Esophagus squamous epithelium (tissue), 5 donors: Measurements from ENCODE around the gene SCARF1. TPM values are rescaled to one million over a fixed set of nuclear protein-coding genes. Genes with fewer than 3 reads are reported as not detected.

Experiments used
- DNase-seq: peaks from one replicate; lab custom pipeline; 2025; lab: John Stamatoyannopoulos, UW
- H3K27ac ChIP-seq, 4 donors: fragments of 200-600 bp; sonication (generic); one replicate each; pipeline ENCODE4 v1.5.1; 2016 to 2019; ENCODE audit warnings: mild to moderate bottlenecking in 1 of 4
- H3K27me3 ChIP-seq, 4 donors: fragments of 200-600 bp; sonication (generic); 1 replicate in 3 of 4; 2 replicates in 1 of 4; pipeline versions ENCODE4 v1.5.1 to v1.6.0; 2017 to 2021; ENCODE audit warnings: antibody characterized with exemption in 1 of 4
- H3K36me3 ChIP-seq, 3 donors: fragments of 200-600 bp; sonication (generic); one replicate each; pipeline ENCODE4 v1.5.1; 2016 to 2019
- H3K4me1 ChIP-seq, 3 donors: fragments of 200-600 bp; sonication (generic); one replicate each; pipeline ENCODE4 v1.5.1; 2017 to 2019
- H3K4me3 ChIP-seq, 4 donors: fragments of 200-600 bp; sonication (generic); 1 replicate in 3 of 4; 2 replicates in 1 of 4; pipeline ENCODE4 v1.5.1; 2016 to 2019; ENCODE audit warnings: mild to moderate bottlenecking in 2 of 4, moderate library complexity in 1 of 4
- H3K9me3 ChIP-seq, 3 donors: fragments of 200-600 bp; sonication (generic); one replicate each; pipeline ENCODE4 v1.5.1; 2016 to 2019
- POLR2A ChIP-seq, 4 donors: fragments of 450-650 bp; IDR thresholded peaks; one replicate each; pipeline ENCODE4 v1.6.1; 2017; ENCODE audit warnings: antibody characterized with exemption in 4 of 4, mild to moderate bottlenecking in 4 of 4, moderate library complexity in 3 of 4
- WGBS, 2 donors: methylation state at CpG; one replicate each; pipeline ENCODE4 v1.1.5; 2018; 5-methylcytosine and 5-hydroxymethylcytosine counted together
- intact Hi-C: fragments of 100-400 bp; cut with DNase I; formaldehyde crosslinking; loops from one replicate; pipeline ENCODE4 v1.15.0; 2022
- total RNA-seq, 4 donors: library from RNA; depleted of rRNA; stranded (reverse); fragments of >200 nt; gene quantifications; one replicate each; pipeline ENCODE4 v1.1.0, GENCODE V29; 2016
- TF ChIP-seq, protein P1 (sequence below), 6 experiments: fragments of 450-650 bp in 4 of 6; fragments of 200-600 bp in 2 of 6; sonication (generic) in 2 of 6; IDR thresholded peaks; one replicate each; pipeline ENCODE4 v1.5.1; 2016 to 2019; ENCODE audit warnings: antibody characterized with exemption in 6 of 6, mild to moderate bottlenecking in 4 of 6, moderate library complexity in 4 of 6
- donor health status: DM: yes; HTN: yes; CAD: no.

SCARF1 gene
- total RNA-seq, 4 donors from 2014 or later: 2.0 to 5.7 (median 3.3) TPM

DNA sequence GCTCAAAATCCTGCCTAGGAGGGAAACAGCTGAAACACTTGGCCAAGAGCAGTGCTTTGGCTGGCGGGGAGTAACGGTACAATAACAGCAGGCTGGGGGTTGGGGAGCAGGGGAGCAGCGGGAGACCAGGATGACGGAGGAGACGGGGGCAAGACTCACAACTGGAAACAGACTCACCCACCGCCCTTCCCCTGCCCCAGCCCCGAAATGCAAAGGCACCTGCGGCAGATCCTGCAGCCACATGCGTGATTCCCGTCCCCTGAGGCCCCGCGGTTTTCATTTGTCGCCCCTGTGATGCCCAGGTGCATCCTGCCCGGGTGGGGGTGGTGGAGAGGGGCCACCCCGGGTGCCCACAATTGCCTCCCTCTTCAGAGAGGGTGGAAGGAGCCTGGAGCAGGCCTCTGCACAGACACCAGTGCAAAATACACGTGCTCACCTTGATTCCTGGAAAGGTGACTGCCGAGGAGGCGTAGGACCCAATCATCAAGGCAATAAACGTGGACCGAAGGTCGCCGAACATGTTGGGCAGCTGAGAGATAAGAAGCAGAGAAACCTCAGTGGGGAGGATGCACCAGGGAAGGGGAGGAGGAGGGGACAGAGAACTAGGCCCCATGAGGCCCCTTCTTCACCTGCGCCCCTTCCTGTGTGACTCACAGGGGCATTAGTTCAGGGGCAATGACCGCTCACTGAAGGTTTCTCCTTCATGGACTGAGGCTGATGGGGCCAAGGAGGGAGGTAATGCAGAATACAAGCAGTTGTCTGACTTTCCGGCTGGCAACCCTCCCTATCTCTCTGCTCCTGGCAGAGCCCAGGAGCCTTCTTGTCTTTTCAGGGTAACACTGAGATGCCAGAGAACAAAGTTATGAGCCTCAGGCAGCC lies 52.5 kb downstream of the SCARF1 start:
- Histone ChIP-seq H3K36me3 (no peaks in the 10 kb centered on the region), H3K4me3 (no peak overlapping the region), H3K27me3 (no peaks in the 10 kb centered on the region), H3K9me3 (no peaks in the 10 kb centered on the region), H3K4me1 (peaks cover 26 to 38% (median 28%) of the 10 kb centered on the region in 3 donors), H3K27ac (peak overlapping the region in 1 of 4 donors; percentile 28)
- WGBS, 2 donors: 69 to 81% methylated on average over 12 to 19 of the region's 25 CpGs
- no peak for DNase-seq
- intact Hi-C loops: no loop called here
- TF ChIP-seq, protein P1, sequence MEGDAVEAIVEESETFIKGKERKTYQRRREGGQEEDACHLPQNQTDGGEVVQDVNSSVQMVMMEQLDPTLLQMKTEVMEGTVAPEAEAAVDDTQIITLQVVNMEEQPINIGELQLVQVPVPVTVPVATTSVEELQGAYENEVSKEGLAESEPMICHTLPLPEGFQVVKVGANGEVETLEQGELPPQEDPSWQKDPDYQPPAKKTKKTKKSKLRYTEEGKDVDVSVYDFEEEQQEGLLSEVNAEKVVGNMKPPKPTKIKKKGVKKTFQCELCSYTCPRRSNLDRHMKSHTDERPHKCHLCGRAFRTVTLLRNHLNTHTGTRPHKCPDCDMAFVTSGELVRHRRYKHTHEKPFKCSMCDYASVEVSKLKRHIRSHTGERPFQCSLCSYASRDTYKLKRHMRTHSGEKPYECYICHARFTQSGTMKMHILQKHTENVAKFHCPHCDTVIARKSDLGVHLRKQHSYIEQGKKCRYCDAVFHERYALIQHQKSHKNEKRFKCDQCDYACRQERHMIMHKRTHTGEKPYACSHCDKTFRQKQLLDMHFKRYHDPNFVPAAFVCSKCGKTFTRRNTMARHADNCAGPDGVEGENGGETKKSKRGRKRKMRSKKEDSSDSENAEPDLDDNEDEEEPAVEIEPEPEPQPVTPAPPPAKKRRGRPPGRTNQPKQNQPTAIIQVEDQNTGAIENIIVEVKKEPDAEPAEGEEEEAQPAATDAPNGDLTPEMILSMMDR (IDR thresholded peaks at IDR 0.05): no peak
- TF ChIP-seq POLR2A (IDR thresholded peaks at IDR 0.05): no peak

DNA sequence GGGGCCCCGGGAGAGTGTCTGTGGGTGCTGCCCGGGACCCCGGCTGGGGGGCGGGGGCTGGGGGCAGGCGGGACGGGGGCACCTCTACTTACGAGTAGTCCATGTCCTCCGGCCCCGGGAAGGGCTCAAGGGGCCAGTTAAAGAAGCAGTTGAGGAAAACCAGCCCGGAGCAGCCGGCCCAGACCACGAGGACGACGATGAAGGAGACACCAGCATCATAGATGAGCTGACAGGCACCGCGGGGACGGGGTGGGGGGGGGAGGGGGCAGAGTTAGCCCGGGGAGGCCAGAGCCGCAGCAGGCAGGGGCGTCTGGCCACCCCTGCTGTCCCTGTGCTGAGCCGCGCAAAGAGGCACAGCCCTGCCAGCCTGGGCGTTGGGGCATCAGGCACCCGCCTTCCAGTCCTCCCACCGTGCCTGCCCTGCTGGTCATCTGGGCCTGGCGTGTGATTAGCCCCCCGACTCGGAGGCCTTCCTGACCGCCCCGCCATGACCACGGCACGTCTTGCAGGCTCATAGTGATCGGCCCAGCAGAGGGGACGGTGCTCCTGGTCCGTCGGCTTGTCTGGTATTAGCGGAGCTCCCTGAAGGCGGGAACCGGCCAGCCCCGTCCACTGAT lies 54.0 kb downstream of the SCARF1 start:
- intact Hi-C loops: no loop called here
- 78% methylated on average over 8 of the region's 40 CpGs; no CpG with 5 or more reads in 1 of the 2 donors for WGBS, 2 donors
- no peak for DNase-seq

DNA sequence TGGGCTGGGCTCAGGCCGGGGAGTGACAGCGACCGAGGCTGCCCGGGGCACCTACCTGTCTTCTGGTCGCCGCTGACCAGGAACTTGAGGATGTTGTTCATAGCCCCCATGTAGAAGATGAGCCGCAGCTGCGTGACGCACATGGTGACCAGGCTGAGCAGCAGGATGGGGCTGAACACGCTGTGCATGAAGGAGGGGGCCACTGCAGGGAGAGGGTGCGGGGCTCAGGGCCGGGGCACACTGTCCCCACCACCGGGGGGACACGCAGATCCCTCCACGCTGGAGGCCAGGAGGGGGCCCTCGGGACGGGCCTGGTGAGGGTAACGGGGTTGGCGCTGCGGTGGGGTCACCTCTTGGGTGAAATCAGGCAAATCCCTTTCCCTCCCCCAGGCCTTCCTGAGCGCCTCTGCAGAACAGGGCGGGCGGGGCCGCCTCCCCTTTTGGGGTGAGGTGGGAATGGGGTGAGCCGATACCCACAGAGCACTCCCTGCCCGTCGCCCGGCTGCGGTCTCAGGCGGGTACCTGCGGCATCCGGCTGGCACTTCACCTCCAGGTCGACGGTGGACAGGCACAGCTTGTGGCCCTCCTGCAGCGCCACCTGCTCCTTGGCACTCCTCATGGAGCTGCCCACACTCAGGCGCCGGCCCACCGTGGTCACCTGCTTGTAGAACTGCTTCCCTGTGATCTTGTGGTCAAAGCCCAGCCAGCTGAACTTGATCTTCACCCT lies 54.6 kb downstream of the SCARF1 start:
- H3K27ac ChIP-seq: peak overlapping the region; percentile 54 to 87 (median 72)
- H3K36me3 ChIP-seq: no peaks in the 10 kb centered on the region
- H3K9me3 ChIP-seq: no peaks in the 10 kb centered on the region
- H3K4me1 ChIP-seq: peaks cover 25 to 35% (median 26%) of the 10 kb centered on the region in 3 donors
- peak overlapping the region in 1 of 4 donors; percentile 35 for H3K4me3 ChIP-seq
- H3K27me3 ChIP-seq: no peaks in the 10 kb centered on the region
- WGBS, 2 donors: 70 to 89% methylated on average over 6 to 20 of the region's 38 CpGs
- no peak for DNase-seq
- TF ChIP-seq POLR2A (IDR thresholded peaks at IDR 0.05): no peak
- TF ChIP-seq, protein P1 (IDR thresholded peaks at IDR 0.05): no peak
- intact Hi-C loops: no loop called here

More for the DNA sequence above, 54.0 kb downstream of the SCARF1 start:
- Histone ChIP-seq H3K36me3 (no peaks in the 10 kb centered on the region), H3K9me3 (no peaks in the 10 kb centered on the region), H3K4me1 (peaks cover 25 to 33% (median 26%) of the 10 kb centered on the region in 3 donors), H3K27me3 (no peaks in the 10 kb centered on the region), H3K27ac (no peak overlapping the region), H3K4me3 (no peak overlapping the region)
- no peak for TF ChIP-seq POLR2A (IDR thresholded peaks at IDR 0.05)
- TF ChIP-seq, protein P1 (IDR thresholded peaks at IDR 0.05): no peak

DNA sequence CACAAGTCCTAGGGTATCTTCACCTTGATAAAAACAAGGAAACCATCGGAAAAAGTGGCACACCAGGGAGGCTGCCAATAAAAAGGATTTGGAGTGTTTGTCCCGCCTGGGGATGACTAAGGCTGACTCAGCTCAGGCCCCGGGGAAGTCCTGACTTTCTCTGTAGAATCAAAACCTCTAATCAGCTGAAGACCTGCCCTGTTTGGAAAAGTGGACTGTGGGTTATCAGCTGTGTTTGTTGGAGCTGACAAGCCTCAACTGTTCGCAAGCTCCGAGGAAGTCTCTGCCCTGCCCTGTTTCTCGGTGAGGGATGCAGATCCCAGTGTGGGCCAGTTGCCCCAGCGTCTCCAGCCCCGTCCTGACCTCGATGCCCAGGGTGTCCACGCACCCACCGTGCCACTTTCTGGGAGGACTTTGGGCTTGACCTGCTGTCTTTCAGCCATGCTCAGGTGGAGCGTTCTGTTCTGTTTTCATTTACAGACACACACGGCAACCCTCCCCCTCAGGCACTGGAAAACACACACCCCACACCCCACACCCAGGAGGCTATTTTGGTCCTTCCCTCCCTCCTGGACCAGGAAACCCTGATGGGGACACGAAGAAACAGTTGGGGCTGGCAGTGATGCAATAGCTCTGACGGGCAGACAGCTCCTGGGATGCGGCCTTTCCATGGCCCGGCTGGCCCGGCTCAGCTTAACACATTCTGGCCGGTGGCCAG lies 55.3 kb downstream of the SCARF1 start:
- Histone ChIP-seq H3K27ac (peak overlapping the region; percentile 54 to 87 (median 72)), H3K4me1 (peaks cover 26 to 42% (median 31%) of the 10 kb centered on the region in 3 donors), H3K9me3 (no peaks in the 10 kb centered on the region), H3K36me3 (no peaks in the 10 kb centered on the region), H3K4me3 (peak overlapping the region in 1 of 4 donors; percentile 35), H3K27me3 (no peaks in the 10 kb centered on the region)
- intact Hi-C loops: no loop called here
- no peak for DNase-seq
- TF ChIP-seq, protein P1 (IDR thresholded peaks at IDR 0.05): no peak
- no peak for TF ChIP-seq POLR2A (IDR thresholded peaks at IDR 0.05)
- 2 to 26% methylated on average over 6 to 10 of the region's 19 CpGs for WGBS, 2 donors
